GM15510 (cell line): ENCODE data around the gene CDX1.

Source experiments
- POLR2A ChIP-seq: IDR thresholded peaks from 3 replicates; pipeline ENCODE4 v1.6.1; 2011; ENCODE audit warnings: borderline replicate concordance; ENCODE audit not compliant: insufficient read length; ENCODE audit errors: extremely low read depth

Gene CDX1

GRCh38 chr5:150138551-150139265 is 27.9 kb upstream of the CDX1 start:
- TF ChIP-seq POLR2A, result no peak

- no peak for TF ChIP-seq POLR2A
Observed at GRCh38 chr5:150139334-150139733, 27.2 kb upstream of the CDX1 start.

GRCh38 chr5:150140830-150141229 is 25.7 kb upstream of the CDX1 start:
- no peak for TF ChIP-seq POLR2A

- TF ChIP-seq POLR2A, result no peak
Observed at GRCh38 chr5:150141544-150142184, 24.9 kb upstream of the CDX1 start.

GRCh38 chr5:150142185-150142958 is 24.2 kb upstream of the CDX1 start:
- no peak for TF ChIP-seq POLR2A

GRCh38 chr5:150142959-150143349 is 23.6 kb upstream of the CDX1 start:
- TF ChIP-seq POLR2A, result no peak

GRCh38 chr5:150143350-150144245 is 23.0 kb upstream of the CDX1 start:
- TF ChIP-seq POLR2A, result no peak

GRCh38 chr5:150144246-150144801 is 22.3 kb upstream of the CDX1 start:
- no peak for TF ChIP-seq POLR2A

- no peak for TF ChIP-seq POLR2A
Observed at GRCh38 chr5:150144879-150145278, 21.7 kb upstream of the CDX1 start.

GRCh38 chr5:150146235-150146634 is 20.3 kb upstream of the CDX1 start:
- no peak for TF ChIP-seq POLR2A

GRCh38 chr5:150146862-150147601 is 19.5 kb upstream of the CDX1 start:
- no peak for TF ChIP-seq POLR2A

- TF ChIP-seq POLR2A, result no peak
Observed at GRCh38 chr5:150147670-150148069, 18.9 kb upstream of the CDX1 start.

- no peak for TF ChIP-seq POLR2A
Observed at GRCh38 chr5:150148117-150148927, 18.3 kb upstream of the CDX1 start.
